Measurements from ENCODE around the gene KATNAL2.

DNA sequence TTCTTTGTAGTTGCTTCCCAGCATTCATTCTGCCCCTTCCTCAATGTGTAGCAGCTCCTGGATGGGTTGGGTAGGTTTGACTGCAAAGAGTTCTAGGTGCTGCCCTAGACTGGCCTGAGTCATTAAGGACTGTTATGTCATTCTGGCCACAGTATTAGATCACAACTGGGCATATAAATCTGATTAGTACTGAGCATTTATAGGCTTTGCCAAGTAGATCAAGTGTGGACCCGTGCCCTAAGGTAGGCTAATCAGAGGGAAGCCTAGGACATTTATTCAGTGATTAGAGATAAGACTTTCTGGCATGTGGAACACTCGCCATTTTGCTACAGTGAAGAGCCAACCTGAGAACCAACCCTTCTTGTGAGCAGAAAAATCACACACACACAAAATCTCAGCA lies 2.7 kb downstream of the KATNAL2 start:
- no peak for TF ChIP-seq CTBP1 (IDR thresholded peaks at IDR 0.05; ENCODE audit: borderline replicate concordance)
- TF ChIP-seq SP1 (IDR thresholded peaks at IDR 0.05) = no peak
- no peak for TF ChIP-seq FOXM1 (IDR thresholded peaks at IDR 0.05; ENCODE audit: borderline replicate concordance)
